Renal cortex interstitium (tissue), 11 donors: ENCODE measurements around the gene CHST10. TPM values are rescaled to one million over a fixed set of nuclear protein-coding genes. Genes with fewer than 3 reads are reported as not detected.
"Not testable (repeated sequence)": the region's sequence is repeated elsewhere in the genome, so short reads cannot be mapped to it uniquely, and the experiment has no call there.

Experiments
- DNase-seq, 11 donors: peaks; one replicate each; pipeline ENCODE4 v3.0.0-alpha.2; 2013; ENCODE audit warnings: low read depth in 9 of 11, low spot score in 4 of 11; ENCODE audit errors: extremely low read depth in 1 of 11
- polyA plus RNA-seq, 3 donors: library from polyadenylated mRNA; unstranded; fragments of 120-200 nt; gene quantifications; one replicate each; pipeline ENCODE4 v1.2.1, GENCODE V29; 2013; ENCODE audit not compliant: insufficient read length in 3 of 3

The CHST10 gene
- polyA plus RNA-seq, 3 donors = 18.1 to 23.2 (median 22.4) TPM

DNA sequence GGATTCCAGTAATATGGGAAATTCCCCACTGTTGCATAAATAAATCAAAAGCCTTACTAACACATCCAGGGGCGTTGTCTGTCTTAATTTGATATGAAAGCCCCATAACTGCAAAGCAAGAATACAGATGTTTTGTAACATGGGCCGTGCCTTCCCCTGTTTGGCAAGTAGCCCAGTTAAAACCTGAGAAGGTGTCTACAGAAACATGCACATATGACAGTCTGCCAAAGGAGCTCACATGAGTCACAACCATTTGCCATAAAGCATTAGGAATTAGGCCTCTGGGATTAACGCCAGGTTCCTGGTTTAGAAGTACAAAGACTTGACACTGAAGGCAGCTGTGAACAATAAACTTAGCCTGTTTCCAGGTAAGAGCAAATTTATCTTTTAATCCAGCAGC lies 52.0 kb downstream of the CHST10 start:
- DNase-seq = no peak

GRCh38 chr2:100362269-100362668 lies 55.2 kb downstream of the CHST10 start:
- not testable (repeated sequence) for DNase-seq

DNA sequence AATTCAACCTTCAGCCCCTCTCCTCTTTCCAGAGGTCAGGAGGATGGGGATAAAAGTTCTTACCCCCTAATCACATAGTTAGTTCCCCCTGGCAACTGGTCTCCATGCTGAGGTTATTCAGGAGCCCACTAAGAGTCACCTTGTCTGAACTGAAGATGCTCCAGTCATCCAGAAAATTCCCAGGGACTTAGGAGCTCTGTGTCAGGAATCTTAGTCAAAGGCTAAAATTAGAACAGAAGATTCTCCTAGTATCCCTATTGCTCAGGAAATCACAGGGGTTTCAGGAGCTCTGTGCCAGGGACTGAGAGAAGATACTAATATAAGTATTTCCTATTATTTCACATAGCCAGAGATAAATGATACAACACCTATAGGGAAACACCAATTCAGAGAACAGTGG lies 57.9 kb downstream of the CHST10 start:
- DNase-seq = no peak

DNA sequence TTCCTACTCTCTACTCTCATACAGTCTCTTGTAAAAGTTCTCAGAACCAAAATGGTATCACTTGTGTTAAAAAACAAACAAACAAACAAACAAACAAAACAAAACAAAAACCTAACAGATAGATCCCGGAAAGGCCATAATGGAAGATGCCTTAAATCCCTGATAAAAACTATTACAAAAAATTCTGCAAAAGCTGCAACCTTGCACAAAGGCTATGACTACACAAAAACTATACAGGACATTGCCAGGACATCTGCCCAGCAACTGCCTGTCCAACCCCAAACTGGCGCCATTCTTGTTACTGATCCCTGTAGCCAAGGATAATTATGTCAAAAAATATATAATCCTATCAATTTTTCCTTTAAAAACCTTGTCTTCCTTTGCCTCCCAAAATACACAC lies 58.9 kb downstream of the CHST10 start:
- DNase-seq = no peak

- DNase-seq = peak in 4 of 11 donors; percentile 11 to 32 (median 27)
Measured at GRCh38 chr2:100352521-100352920, 64.9 kb downstream of the CHST10 start.

DNA sequence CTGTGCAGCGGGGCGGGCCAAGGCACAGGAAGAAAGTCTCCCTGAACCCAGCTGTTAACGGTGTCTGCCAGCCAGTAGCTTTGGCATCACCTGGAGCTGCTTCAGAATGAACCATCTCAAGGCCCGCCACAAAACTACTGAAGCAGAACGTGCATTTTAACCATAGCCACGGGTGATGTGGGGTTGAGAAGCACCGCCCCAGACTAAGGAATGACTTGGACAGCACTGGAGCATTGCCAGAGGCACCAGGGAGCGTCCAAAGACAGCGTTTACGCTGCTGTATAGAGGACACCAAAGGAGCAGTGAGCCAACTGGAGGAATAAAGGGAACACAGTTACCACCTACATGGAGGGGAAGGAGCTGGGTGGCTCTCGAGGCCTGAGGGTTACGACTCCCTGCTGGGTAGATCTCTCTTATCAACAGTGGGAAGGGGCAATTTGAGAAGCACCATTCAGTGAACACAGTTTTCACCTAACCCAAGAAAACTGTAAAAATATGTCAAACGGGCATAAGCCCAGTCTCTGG lies 66.7 kb downstream of the CHST10 start:
- peak in 1 of 11 donors; percentile 2 for DNase-seq

DNA sequence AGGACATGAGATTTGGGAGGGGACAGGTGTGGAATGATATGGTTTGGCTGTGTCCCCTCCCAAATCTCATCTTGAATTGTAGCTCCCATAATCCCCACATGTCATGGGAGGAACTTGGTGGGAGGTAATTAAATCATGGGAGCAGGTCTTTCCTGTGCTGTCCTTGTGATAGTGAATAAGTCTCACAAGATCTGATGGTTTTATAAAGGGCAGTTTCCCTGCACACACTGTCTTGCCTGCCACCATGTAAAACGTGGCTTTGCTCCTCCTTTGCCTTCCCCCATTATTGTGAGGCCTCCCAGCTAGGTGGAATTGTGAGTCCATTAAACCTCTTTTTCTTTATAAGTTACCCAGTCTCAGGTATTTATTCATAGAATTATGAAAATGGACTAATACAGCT lies 72.3 kb downstream of the CHST10 start:
- DNase-seq = not testable (repeated sequence)

DNA sequence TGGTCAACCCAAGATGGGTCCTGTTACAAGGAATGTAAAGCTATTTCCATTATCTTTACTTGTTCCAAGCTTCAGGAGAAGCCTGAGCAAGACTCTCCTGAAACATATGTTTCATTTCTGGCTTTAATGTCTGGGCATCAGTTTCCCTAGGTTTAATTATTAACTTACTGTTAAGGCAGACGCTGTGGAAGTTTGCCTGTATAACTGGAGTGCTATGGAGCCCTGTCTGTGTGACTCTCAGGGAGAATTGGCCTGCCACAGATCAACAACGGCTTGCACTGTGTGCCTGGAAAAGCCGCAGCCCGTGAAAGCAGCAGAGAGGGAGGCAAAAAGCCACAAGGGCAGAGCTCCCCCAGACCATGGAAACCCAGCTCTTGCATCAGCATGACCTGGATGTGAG lies 73.0 kb downstream of the CHST10 start:
- no peak for DNase-seq

GRCh38 chr2:100342466-100342865 lies 75.0 kb downstream of the CHST10 start:
- DNase-seq = not testable (repeated sequence)

Other genes with a start within 250 kb of the CHST10 start
- gene LONRF2, start 95.2 kb downstream of the CHST10 start, polyA plus RNA-seq = 1 to 10 TPM; 2.5 to 4.6 (median 2.8) TPM
- gene NMS, start 52.8 kb upstream of the CHST10 start, polyA plus RNA-seq = not detected
- 10 to 100 TPM; 25.6 to 37.4 (median 34.9) TPM for gene PDCL3, start 145.3 kb upstream of the CHST10 start, polyA plus RNA-seq